Peyer's patch (tissue), 4 donors: Measurements from ENCODE around the gene OR14I1.

Experiments
- POLR2A ChIP-seq, 2 donors: fragments of 450-650 bp; IDR thresholded peaks; one replicate each; pipeline ENCODE4 v1.5.1; 2017; ENCODE audit warnings: antibody characterized with exemption in 2 of 2, mild to moderate bottlenecking in 2 of 2, moderate library complexity in 2 of 2
- TF ChIP-seq, protein P1 (sequence below), 6 experiments: fragments of 450-650 bp in 4 of 6; fragments of 200-600 bp in 2 of 6; sonication (generic) in 1 of 6; IDR thresholded peaks; one replicate each; pipeline ENCODE4 v1.5.1; 2017 to 2019; ENCODE audit warnings: antibody characterized with exemption in 6 of 6, mild to moderate bottlenecking in 3 of 6, moderate library complexity in 1 of 6

DNA sequence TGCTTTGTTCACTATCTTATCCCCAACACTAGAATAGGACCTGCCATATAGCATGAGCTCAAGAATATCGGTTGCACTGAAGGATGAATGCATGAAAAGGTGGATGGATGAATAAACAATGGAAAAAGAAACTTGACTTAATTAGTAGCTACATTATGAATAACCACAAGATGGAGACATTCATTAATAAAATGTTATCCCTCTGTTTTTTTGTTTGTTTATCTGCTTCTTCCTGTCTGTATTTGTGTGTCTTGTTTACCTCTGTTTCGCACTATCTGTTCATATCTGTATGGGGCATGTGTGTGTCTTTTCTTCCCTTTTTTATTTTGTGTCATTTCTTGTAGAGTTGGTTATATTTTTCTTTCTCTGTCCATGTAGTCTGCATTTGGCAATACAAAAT is 1.1 kb upstream of the OR14I1 start:
- TF ChIP-seq, protein P1, sequence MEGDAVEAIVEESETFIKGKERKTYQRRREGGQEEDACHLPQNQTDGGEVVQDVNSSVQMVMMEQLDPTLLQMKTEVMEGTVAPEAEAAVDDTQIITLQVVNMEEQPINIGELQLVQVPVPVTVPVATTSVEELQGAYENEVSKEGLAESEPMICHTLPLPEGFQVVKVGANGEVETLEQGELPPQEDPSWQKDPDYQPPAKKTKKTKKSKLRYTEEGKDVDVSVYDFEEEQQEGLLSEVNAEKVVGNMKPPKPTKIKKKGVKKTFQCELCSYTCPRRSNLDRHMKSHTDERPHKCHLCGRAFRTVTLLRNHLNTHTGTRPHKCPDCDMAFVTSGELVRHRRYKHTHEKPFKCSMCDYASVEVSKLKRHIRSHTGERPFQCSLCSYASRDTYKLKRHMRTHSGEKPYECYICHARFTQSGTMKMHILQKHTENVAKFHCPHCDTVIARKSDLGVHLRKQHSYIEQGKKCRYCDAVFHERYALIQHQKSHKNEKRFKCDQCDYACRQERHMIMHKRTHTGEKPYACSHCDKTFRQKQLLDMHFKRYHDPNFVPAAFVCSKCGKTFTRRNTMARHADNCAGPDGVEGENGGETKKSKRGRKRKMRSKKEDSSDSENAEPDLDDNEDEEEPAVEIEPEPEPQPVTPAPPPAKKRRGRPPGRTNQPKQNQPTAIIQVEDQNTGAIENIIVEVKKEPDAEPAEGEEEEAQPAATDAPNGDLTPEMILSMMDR (IDR thresholded peaks at IDR 0.05): peak in 5 of 6 experiments; percentile 10 to 74 (median 61)
- TF ChIP-seq POLR2A (IDR thresholded peaks at IDR 0.05): no peak
